GM12872 (cell line): ENCODE data around the gene CCBE1.

Experiments used
- TF ChIP-seq, protein P1 (sequence below): IDR thresholded peaks from 3 replicates; pipeline ENCODE4 v1.5.1; 2011; ENCODE audit warnings: low read depth, mild to moderate bottlenecking, low read length, moderate library complexity; ENCODE audit not compliant: insufficient read depth

The CCBE1 gene

DNA sequence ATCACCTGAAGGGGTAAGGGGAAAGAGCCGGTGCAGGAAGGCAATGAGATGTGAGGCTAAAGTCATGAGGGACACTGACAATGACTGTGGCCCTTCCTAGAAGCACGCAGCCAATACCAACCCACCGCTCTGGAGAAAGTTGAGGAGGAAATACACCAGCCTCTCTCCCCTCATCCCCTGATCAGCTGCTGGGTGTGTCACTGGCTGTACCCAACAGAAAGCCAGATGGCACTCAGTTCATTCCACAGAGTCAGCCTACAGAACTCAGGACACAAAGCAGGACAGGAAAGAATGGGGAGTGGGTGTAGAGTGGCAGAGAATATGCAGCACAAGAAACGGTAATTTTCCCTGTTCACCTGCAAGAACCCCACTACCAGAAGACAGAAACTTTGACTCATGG is 29.7 kb downstream of the CCBE1 start:
- TF ChIP-seq, protein P1, sequence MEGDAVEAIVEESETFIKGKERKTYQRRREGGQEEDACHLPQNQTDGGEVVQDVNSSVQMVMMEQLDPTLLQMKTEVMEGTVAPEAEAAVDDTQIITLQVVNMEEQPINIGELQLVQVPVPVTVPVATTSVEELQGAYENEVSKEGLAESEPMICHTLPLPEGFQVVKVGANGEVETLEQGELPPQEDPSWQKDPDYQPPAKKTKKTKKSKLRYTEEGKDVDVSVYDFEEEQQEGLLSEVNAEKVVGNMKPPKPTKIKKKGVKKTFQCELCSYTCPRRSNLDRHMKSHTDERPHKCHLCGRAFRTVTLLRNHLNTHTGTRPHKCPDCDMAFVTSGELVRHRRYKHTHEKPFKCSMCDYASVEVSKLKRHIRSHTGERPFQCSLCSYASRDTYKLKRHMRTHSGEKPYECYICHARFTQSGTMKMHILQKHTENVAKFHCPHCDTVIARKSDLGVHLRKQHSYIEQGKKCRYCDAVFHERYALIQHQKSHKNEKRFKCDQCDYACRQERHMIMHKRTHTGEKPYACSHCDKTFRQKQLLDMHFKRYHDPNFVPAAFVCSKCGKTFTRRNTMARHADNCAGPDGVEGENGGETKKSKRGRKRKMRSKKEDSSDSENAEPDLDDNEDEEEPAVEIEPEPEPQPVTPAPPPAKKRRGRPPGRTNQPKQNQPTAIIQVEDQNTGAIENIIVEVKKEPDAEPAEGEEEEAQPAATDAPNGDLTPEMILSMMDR, result no peak

DNA sequence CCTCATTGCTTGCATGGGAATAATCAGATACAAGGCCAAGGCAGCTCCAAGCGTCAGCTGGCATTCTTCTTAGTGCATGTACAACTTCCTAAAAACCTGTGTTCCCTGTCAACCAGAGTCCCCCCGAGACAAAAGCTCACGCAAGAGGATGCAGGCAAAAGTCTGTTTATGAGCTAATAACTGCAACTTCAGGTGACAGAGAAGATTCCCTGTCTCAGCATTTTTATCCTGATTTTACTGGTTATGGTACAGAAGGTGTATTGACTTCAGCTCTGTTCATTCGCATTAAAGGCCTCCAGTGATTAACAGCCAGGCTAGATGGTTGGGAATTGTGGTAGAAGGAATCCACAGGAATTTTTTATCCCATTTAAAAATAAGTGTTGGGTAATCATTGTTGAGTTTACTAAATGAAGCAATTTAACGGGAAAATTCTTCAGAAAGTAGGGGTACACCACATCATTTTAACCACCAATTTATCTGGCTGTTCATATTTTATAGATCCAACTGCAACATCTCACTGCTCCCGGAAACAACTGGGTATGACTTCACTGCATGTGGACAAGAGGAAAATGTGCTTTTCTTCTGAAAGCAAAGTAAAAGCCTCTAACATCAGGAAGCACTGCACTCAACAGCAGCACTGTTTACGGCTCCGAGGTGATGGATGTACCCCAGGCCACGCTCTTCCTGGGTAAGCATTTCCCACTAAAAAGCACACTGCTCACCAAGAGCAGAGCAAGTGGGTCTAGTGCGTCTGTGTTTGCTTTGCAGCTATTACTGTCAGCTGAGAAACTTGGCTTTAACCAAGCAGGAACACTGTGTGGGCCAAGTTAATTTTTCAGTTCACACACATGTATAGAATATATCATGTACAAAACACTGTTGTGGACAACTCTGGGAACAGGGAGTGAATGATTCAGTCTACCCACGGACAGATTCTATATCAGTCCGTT is 31.9 kb downstream of the CCBE1 start:
- TF ChIP-seq, protein P1, result no peak

DNA sequence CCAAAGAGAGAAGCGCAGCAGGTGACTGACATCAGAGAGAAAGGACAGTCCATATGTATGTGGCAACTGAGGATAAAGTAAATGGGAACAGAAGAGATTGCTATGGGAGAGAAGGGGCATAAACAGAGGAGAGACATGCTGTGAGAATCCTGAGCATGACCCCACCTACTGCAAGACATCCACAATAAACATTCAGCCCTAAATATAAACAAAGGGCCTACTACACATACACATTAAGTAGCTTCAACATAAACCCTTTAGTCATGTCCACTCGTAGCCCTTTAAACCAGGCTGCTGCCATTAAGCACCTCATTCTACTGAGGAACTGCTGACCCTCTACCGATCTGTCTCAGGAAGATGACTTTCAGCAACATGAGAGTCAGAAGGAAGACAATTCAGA is 32.9 kb downstream of the CCBE1 start:
- TF ChIP-seq, protein P1, result no peak

DNA sequence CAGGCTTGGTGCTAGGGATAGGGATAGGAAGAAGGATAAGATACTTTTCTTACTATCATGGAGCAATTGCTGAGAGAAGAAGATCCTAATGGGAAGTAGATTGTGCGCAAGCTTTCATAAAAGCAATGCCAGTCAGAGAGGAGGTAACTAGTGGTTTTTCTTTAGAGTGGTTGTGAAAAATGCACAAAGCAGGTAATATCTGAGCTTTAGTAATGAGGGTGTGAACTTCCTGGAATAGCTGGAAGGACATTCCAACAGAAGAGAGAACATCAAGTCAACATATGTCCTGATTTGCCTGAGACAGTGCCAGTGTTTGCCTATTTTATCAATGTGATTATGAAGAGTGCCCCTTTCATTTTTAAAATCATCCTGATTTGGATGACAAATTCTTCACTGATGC is 34.1 kb downstream of the CCBE1 start:
- TF ChIP-seq, protein P1, result no peak

DNA sequence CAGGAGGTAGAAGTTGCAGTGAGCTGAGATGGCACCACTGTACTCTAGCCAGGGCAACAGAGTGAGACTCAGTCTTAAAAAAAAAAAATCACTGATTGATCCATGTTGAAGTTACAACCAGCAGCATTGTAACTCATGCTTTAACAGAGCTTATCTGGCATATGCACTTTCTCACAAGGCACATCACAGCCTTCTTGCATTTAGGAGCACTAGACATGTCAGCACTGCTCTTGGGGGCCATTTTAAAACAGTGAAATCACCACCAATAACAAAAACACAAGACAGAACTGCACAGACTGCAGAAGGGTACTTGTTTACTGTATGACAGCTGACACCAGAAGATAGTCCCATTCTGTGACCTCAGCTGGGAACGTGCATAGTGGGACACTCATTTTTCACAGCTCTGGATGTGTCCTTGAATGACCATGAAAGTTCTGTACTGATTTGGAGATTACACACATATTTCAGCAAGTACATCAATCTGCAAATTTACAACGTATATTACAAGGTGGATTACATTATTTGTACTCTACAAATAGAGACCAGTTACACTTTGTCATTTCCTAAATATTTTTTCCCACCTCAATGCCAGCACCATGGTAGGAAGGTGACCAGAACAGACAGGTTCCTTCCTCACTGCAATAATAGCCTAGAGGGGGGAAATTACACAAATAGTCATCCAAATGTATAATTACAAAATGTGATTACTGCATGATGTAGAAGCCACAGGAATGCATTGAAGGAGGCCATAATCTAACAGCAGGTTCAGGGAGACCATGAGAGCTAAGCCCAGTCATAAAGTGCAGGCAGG is 35.1 kb downstream of the CCBE1 start:
- TF ChIP-seq, protein P1, result no peak

DNA sequence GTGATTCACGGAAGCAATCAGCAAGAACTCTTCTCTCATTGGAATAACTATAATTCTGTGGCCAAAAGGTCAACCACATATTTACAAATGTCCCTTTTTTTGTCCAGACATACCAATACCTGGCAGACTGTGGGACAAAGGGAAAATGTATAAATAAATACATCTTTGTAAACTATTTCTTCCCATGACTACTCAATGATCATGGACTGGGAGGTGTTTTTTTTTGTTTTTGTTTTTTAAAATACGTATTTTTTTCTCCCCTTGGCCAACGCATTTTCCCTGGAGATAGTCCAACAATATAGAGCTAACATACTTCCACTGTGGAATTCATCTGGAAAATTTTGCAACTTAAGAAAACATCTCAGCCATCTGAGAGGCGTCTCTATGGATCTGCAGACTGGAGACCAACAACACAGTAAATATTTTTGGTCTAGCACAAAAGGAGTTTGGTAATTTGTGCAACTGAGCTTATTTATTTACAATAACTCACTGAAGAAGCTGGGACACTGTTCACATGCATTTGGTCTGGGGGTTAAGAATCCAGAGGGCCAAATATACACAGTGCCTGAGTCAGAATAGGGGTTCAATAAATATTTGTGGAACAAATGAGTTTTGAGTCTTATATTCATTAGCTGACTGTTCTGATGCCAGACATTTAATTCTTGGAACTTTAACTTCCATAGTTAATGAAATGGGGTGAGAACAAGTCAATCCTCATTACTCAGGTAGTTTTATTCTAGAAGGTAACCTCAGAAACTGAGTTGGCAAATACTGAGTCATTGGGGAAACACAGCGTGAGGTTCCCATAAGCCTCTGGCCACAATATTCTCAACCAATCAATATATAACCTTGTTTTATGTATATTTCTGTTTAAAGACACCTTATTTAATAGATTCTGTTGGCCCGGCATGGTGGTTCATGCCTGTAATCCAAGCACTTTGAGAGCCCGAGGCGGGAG is 36.2 kb downstream of the CCBE1 start:
- TF ChIP-seq, protein P1, result no peak
